ENCODE results near the gene TRIM66. TPM values are rescaled to one million over a fixed set of nuclear protein-coding genes. Genes with fewer than 3 reads are reported as not detected.

The TRIM66 gene
- total RNA-seq, 2 donors from 2014 or later, result 9.9 to 12.5 TPM

Other genes starting within 250 kb of the TRIM66 start
- gene STK33, start 88.4 kb downstream of the TRIM66 start, total RNA-seq, result 1 to 10 TPM; 1.2 to 3.2 TPM
- gene RPL27A, start 127 bp upstream of the TRIM66 start, total RNA-seq, result 100 to 1,000 TPM; 731 to 768 TPM
- 10 to 100 TPM; 12.9 to 15.6 TPM for gene AKIP1, start 228.5 kb upstream of the TRIM66 start, total RNA-seq

Data from left colon (tissue), 2 donors.